ENCODE data around the gene TANGO6.

TANGO6 gene

GRCh38 chr16:69078073-69078472 is 234.7 kb downstream of the TANGO6 start:
- Histone ChIP-seq H3K27ac (no peak overlapping the region), H3K9me3 (ENCODE audit: control insufficient read depth, low read length) (no peaks in the 10 kb centered on the region), H3K4me3 (ENCODE audit: low read depth, low read length) (no peak overlapping the region), H3K27me3 (ENCODE audit: control insufficient read depth, insufficient read depth, low read length) (no peaks in the 10 kb centered on the region), H3K36me3 (ENCODE audit: control insufficient read depth, insufficient read depth, low read length) (no peaks in the 10 kb centered on the region), H2AFZ (no peak overlapping the region), H3K4me2 (ENCODE audit: low read length) (no peak overlapping the region), H3K79me2 (no peaks in the 10 kb centered on the region), H3K9ac (no peak overlapping the region), H3K4me1 (no peaks in the 10 kb centered on the region)
- TF ChIP-seq CTCF (IDR thresholded peaks at IDR 0.05) = no peak

- TF ChIP-seq CTCF (IDR thresholded peaks at IDR 0.05) = no peak
- no peaks in the 10 kb centered on the region for H3K9me3 ChIP-seq (ENCODE audit: control insufficient read depth, low read length)
- no peaks in the 10 kb centered on the region for H3K27me3 ChIP-seq (ENCODE audit: control insufficient read depth, insufficient read depth, low read length)
- no peak overlapping the region for H3K9ac ChIP-seq
- H2AFZ ChIP-seq = no peak overlapping the region
- no peaks in the 10 kb centered on the region for H3K36me3 ChIP-seq (ENCODE audit: control insufficient read depth, insufficient read depth, low read length)
- no peak overlapping the region for H3K4me2 ChIP-seq (ENCODE audit: low read length)
- no peak overlapping the region for H3K27ac ChIP-seq
- H3K4me3 ChIP-seq (ENCODE audit: low read depth, low read length) = no peak overlapping the region
- no peaks in the 10 kb centered on the region for H3K4me1 ChIP-seq
- no peaks in the 10 kb centered on the region for H3K79me2 ChIP-seq
These were observed 236.4 kb downstream of the TANGO6 start for GRCh38 chr16:69079697-69080096.

GRCh38 chr16:69083306-69083941 is 240.1 kb downstream of the TANGO6 start:
- no peak overlapping the region for H2AFZ ChIP-seq

DNA sequence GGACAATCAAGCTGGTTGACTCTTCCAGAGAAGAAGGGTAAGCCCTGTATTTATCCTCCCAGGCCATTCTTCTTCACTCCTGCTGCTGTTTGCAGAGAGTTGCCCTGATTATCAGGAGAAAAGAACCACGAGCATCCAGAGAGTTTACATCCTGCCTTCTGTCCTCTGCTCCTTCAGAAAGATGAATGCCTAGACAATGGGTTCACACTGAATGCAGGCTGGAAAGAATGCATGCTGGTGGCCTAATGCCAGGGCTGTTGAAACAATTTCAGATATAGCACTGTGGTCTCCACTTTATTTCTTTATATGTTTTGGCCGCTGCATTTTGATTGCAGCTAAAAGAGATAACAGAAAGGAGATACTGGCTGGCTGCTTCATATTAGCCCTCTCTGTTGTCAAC is 241.0 kb downstream of the TANGO6 start:
- no peak overlapping the region for H3K27ac ChIP-seq
- H3K4me3 ChIP-seq (ENCODE audit: low read depth, low read length) = no peak overlapping the region
- H3K9me3 ChIP-seq (ENCODE audit: control insufficient read depth, low read length) = no peaks in the 10 kb centered on the region
- no peaks in the 10 kb centered on the region for H3K27me3 ChIP-seq (ENCODE audit: control insufficient read depth, insufficient read depth, low read length)
- no peak overlapping the region for H3K9ac ChIP-seq
- no peak overlapping the region for H3K4me2 ChIP-seq (ENCODE audit: low read length)
- no peak overlapping the region for H2AFZ ChIP-seq
- TF ChIP-seq CTCF (IDR thresholded peaks at IDR 0.05) = no peak
- H3K79me2 ChIP-seq = no peaks in the 10 kb centered on the region
- peaks cover 5% of the 10 kb centered on the region for H3K4me1 ChIP-seq
- no peaks in the 10 kb centered on the region for H3K36me3 ChIP-seq (ENCODE audit: control insufficient read depth, insufficient read depth, low read length)

More at GRCh38 chr16:69083306-69083941, 240.1 kb downstream of the TANGO6 start:
- H3K27ac ChIP-seq = no peak overlapping the region
- no peak overlapping the region for H3K4me3 ChIP-seq (ENCODE audit: low read depth, low read length)
- no peak overlapping the region for H3K9ac ChIP-seq
- H3K27me3 ChIP-seq (ENCODE audit: control insufficient read depth, insufficient read depth, low read length) = no peaks in the 10 kb centered on the region
- H3K36me3 ChIP-seq (ENCODE audit: control insufficient read depth, insufficient read depth, low read length) = no peaks in the 10 kb centered on the region
- no peaks in the 10 kb centered on the region for H3K4me1 ChIP-seq
- H3K4me2 ChIP-seq (ENCODE audit: low read length) = no peak overlapping the region
- H3K9me3 ChIP-seq (ENCODE audit: control insufficient read depth, low read length) = no peaks in the 10 kb centered on the region
- H3K79me2 ChIP-seq = no peaks in the 10 kb centered on the region
- TF ChIP-seq CTCF (IDR thresholded peaks at IDR 0.05) = peak; percentile 24

GRCh38 chr16:69085032-69085695 is 241.8 kb downstream of the TANGO6 start:
- no peak overlapping the region for H2AFZ ChIP-seq
- peaks cover 13% of the 10 kb centered on the region for H3K4me1 ChIP-seq
- H3K36me3 ChIP-seq (ENCODE audit: control insufficient read depth, insufficient read depth, low read length) = no peaks in the 10 kb centered on the region
- H3K9me3 ChIP-seq (ENCODE audit: control insufficient read depth, low read length) = no peaks in the 10 kb centered on the region
- H3K4me2 ChIP-seq (ENCODE audit: low read length) = no peak overlapping the region
- H3K27me3 ChIP-seq (ENCODE audit: control insufficient read depth, insufficient read depth, low read length) = no peaks in the 10 kb centered on the region
- no peak overlapping the region for H3K9ac ChIP-seq
- TF ChIP-seq CTCF (IDR thresholded peaks at IDR 0.05) = no peak
- no peak overlapping the region for H3K27ac ChIP-seq
- no peak overlapping the region for H3K4me3 ChIP-seq (ENCODE audit: low read depth, low read length)
- H3K79me2 ChIP-seq = no peaks in the 10 kb centered on the region
